Trophoblast cell (in vitro differentiated cells and primary cell): ENCODE data around the gene MAB21L3.

ENCODE experiments used
- DNase-seq, 2 donors: peaks; one replicate each; pipeline ENCODE4 v3.0.0-alpha.2; 2016
- H2AFZ ChIP-seq: 2 replicates; pipeline ENCODE4 v1.6.1; 2013; ENCODE audit warnings: low read length, moderate library complexity, mild to moderate bottlenecking; ENCODE audit not compliant: insufficient read depth, poor library complexity
- H2AK5ac ChIP-seq: 2 replicates; pipeline ENCODE4 v1.6.1; 2013; ENCODE audit warnings: mild to moderate bottlenecking, low read length
- H2BK120ac ChIP-seq: 2 replicates; pipeline ENCODE4 v1.6.1; 2013; ENCODE audit warnings: low read length, mild to moderate bottlenecking, moderate library complexity; ENCODE audit not compliant: insufficient read depth, poor library complexity
- H2BK12ac ChIP-seq: 2 replicates; pipeline ENCODE4 v1.6.1; 2013; ENCODE audit warnings: mild to moderate bottlenecking, low read length, moderate library complexity
- H2BK5ac ChIP-seq: 2 replicates; pipeline ENCODE4 v1.6.1; 2013; ENCODE audit warnings: low read length, low read depth, moderate library complexity, mild to moderate bottlenecking; ENCODE audit not compliant: poor library complexity
- H3K14ac ChIP-seq: 2 replicates; pipeline ENCODE4 v1.6.1; 2013; ENCODE audit warnings: mild to moderate bottlenecking, low read length
- H3K18ac ChIP-seq: 2 replicates; pipeline ENCODE4 v1.6.1; 2013; ENCODE audit warnings: mild to moderate bottlenecking, low read length
- H3K23ac ChIP-seq: 2 replicates; pipeline ENCODE4 v1.6.1; 2013; ENCODE audit warnings: low read length
- H3K27ac ChIP-seq: 2 replicates; pipeline ENCODE4 v1.5.1; 2013; ENCODE audit warnings: low read depth, mild to moderate bottlenecking, inconsistent platforms, low read length, moderate library complexity
- H3K27me3 ChIP-seq: 2 replicates; pipeline ENCODE4 v1.6.1; 2013; ENCODE audit warnings: inconsistent platforms, mild to moderate bottlenecking, low read length, moderate library complexity; ENCODE audit not compliant: insufficient read depth
- H3K36me3 ChIP-seq, 2 experiments: 1 replicate in 1 of 2; 2 replicates in 1 of 2; pipeline ENCODE4 v1.6.1; 2013; ENCODE audit warnings: low read length in 2 of 2, mild to moderate bottlenecking in 2 of 2, moderate library complexity in 1 of 2; ENCODE audit not compliant: insufficient read depth in 2 of 2, control insufficient read depth in 1 of 2
- H3K4ac ChIP-seq: 2 replicates; pipeline ENCODE4 v1.6.1; 2013; ENCODE audit warnings: low read depth, mild to moderate bottlenecking, low read length, moderate library complexity
- H3K4me1 ChIP-seq, 2 experiments: 1 replicate in 1 of 2; 2 replicates in 1 of 2; pipeline ENCODE4 v1.6.1; 2013; ENCODE audit warnings: low read length in 2 of 2, mild to moderate bottlenecking in 2 of 2, moderate library complexity in 1 of 2; ENCODE audit not compliant: insufficient read depth in 2 of 2, control insufficient read depth in 1 of 2
- H3K4me2 ChIP-seq: 2 replicates; pipeline ENCODE4 v1.6.1; 2013; ENCODE audit warnings: inconsistent platforms, mild to moderate bottlenecking, low read length, moderate library complexity
- H3K4me3 ChIP-seq: 2 replicates; pipeline ENCODE4 v1.5.1; 2013; ENCODE audit warnings: mild to moderate bottlenecking, low read depth, low read length, inconsistent platforms
- H3K79me1 ChIP-seq: one replicate; pipeline ENCODE4 v1.6.1; 2013; ENCODE audit warnings: low read length
- H3K79me2 ChIP-seq: 2 replicates; pipeline ENCODE4 v1.6.1; 2013; ENCODE audit warnings: low read length, mild to moderate bottlenecking; ENCODE audit not compliant: control insufficient read depth, insufficient read depth, poor library complexity
- H3K9ac ChIP-seq: 2 replicates; pipeline ENCODE4 v1.6.1; 2013; ENCODE audit warnings: mild to moderate bottlenecking, low read length
- H3K9me3 ChIP-seq: 2 replicates; pipeline ENCODE4 v1.6.1; 2013; ENCODE audit warnings: low read depth, mild to moderate bottlenecking, control low read depth, inconsistent platforms, low read length; ENCODE audit not compliant: insufficient read depth
- H4K12ac ChIP-seq: 2 replicates; pipeline ENCODE4 v1.6.1; 2013; ENCODE audit warnings: low read depth, mild to moderate bottlenecking, low read length, moderate library complexity
- H4K8ac ChIP-seq: 2 replicates; pipeline ENCODE4 v1.6.1; 2013; ENCODE audit warnings: low read depth, mild to moderate bottlenecking, low read length, moderate library complexity
- H4K91ac ChIP-seq: one replicate; pipeline ENCODE4 v1.6.1; 2013; ENCODE audit warnings: low read depth, mild to moderate bottlenecking, low read length, moderate library complexity
- WGBS: extraction: QIAGEN DNeasy Blood & Tissue Kit; methylation state at CpG from one replicate; pipeline ENCODE4 v1.1.7; 2013; ENCODE audit warnings: missing lambda C conversion rate; ENCODE audit not compliant: insufficient read length, insufficient coverage; ENCODE audit errors: extremely low coverage; 5-methylcytosine and 5-hydroxymethylcytosine counted together

Gene MAB21L3

GRCh38 chr1:116130356-116130755 is 19.2 kb downstream of the MAB21L3 start:
- no peak overlapping the region for H2BK120ac ChIP-seq
- no peak overlapping the region for H3K14ac ChIP-seq
- peaks cover 8% of the 10 kb centered on the region for H3K79me1 ChIP-seq
- no peak for DNase-seq
- H3K79me2 ChIP-seq: no peaks in the 10 kb centered on the region
- H2BK5ac ChIP-seq: no peak overlapping the region
- no peak overlapping the region for H3K4ac ChIP-seq
- H3K18ac ChIP-seq: no peak overlapping the region
- H2BK12ac ChIP-seq: no peak overlapping the region
- no peak overlapping the region for H3K4me3 ChIP-seq
- no peak overlapping the region for H4K91ac ChIP-seq
- H4K8ac ChIP-seq: no peak overlapping the region
- H3K36me3 ChIP-seq: no peaks in the 10 kb centered on the region
- H3K9me3 ChIP-seq: peaks cover 3% of the 10 kb centered on the region
- H3K27me3 ChIP-seq: no peaks in the 10 kb centered on the region
- no peak overlapping the region for H3K27ac ChIP-seq
- H3K9ac ChIP-seq: no peak overlapping the region
- H2AFZ ChIP-seq: no peak overlapping the region
- peaks cover 4 to 17% of the 10 kb centered on the region in 2 experiments for H3K4me1 ChIP-seq
- H3K4me2 ChIP-seq: no peak overlapping the region
- H2AK5ac ChIP-seq: no peak overlapping the region
- no peak overlapping the region for H4K12ac ChIP-seq
- no peak overlapping the region for H3K23ac ChIP-seq

- no peaks in the 10 kb centered on the region for H3K36me3 ChIP-seq
- no peak overlapping the region for H3K23ac ChIP-seq
- no peak for DNase-seq
- no peak overlapping the region for H4K12ac ChIP-seq
- no peak overlapping the region for H2BK12ac ChIP-seq
- H3K9ac ChIP-seq: no peak overlapping the region
- H2AFZ ChIP-seq: no peak overlapping the region
- H3K79me2 ChIP-seq: no peaks in the 10 kb centered on the region
- no peak overlapping the region for H2BK120ac ChIP-seq
- H4K8ac ChIP-seq: no peak overlapping the region
- H3K4ac ChIP-seq: no peak overlapping the region
- no peaks in the 10 kb centered on the region for H3K27me3 ChIP-seq
- H3K18ac ChIP-seq: no peak overlapping the region
- H3K4me1 ChIP-seq: peaks cover 4 to 14% of the 10 kb centered on the region in 2 experiments
- no CpG with 5 or more reads among the region's 4 CpGs for WGBS
- H3K27ac ChIP-seq: no peak overlapping the region
- H3K4me3 ChIP-seq: no peak overlapping the region
- H3K4me2 ChIP-seq: no peak overlapping the region
- peaks cover 8% of the 10 kb centered on the region for H3K79me1 ChIP-seq
- H2BK5ac ChIP-seq: no peak overlapping the region
- H3K14ac ChIP-seq: no peak overlapping the region
- H4K91ac ChIP-seq: no peak overlapping the region
- peaks cover 3% of the 10 kb centered on the region for H3K9me3 ChIP-seq
- no peak overlapping the region for H2AK5ac ChIP-seq
These were observed 20.0 kb downstream of the MAB21L3 start for GRCh38 chr1:116131170-116131569.

GRCh38 chr1:116131866-116132605 is 20.8 kb downstream of the MAB21L3 start:
- no CpG with 5 or more reads among the region's 9 CpGs for WGBS

GRCh38 chr1:116133696-116134475 is 22.7 kb downstream of the MAB21L3 start:
- Histone ChIP-seq H3K23ac (no peak overlapping the region), H4K8ac (no peak overlapping the region), H2BK120ac (no peak overlapping the region), H3K18ac (no peak overlapping the region), H3K4me3 (no peak overlapping the region), H3K27ac (no peak overlapping the region), H2BK12ac (no peak overlapping the region), H3K36me3 (no peaks in the 10 kb centered on the region), H3K79me2 (no peaks in the 10 kb centered on the region), H3K9me3 (peaks cover 3% of the 10 kb centered on the region), H2BK5ac (no peak overlapping the region), H3K4me1 (peaks cover 0 to 8% of the 10 kb centered on the region in 2 experiments), H3K4ac (no peak overlapping the region), H3K9ac (no peak overlapping the region), H3K4me2 (no peak overlapping the region), H2AFZ (no peak overlapping the region), H4K12ac (no peak overlapping the region), H3K79me1 (peaks cover 8% of the 10 kb centered on the region), H2AK5ac (no peak overlapping the region), H3K27me3 (no peaks in the 10 kb centered on the region), H3K14ac (no peak overlapping the region), H4K91ac (no peak overlapping the region)
- no CpG with 5 or more reads among the region's 8 CpGs for WGBS
- peak in 1 of 2 donors; percentile 29 for DNase-seq

More at GRCh38 chr1:116131866-116132605, 20.8 kb downstream of the MAB21L3 start:
- Histone ChIP-seq H3K9ac (no peak overlapping the region), H3K27me3 (no peaks in the 10 kb centered on the region), H3K4ac (no peak overlapping the region), H2AFZ (no peak overlapping the region), H3K27ac (peak overlapping the region; percentile 36), H3K4me1 (peaks cover 4 to 12% of the 10 kb centered on the region in 2 experiments), H3K36me3 (no peaks in the 10 kb centered on the region), H3K23ac (no peak overlapping the region), H2BK120ac (peak overlapping the region; percentile 15), H4K91ac (peak overlapping the region; percentile 65), H3K79me2 (no peaks in the 10 kb centered on the region), H3K18ac (no peak overlapping the region), H2BK5ac (peak overlapping the region; percentile 9), H4K8ac (peak overlapping the region; percentile 21), H2BK12ac (no peak overlapping the region), H4K12ac (no peak overlapping the region), H3K14ac (no peak overlapping the region), H3K79me1 (peaks cover 8% of the 10 kb centered on the region), H3K9me3 (peaks cover 3% of the 10 kb centered on the region), H3K4me2 (no peak overlapping the region), H3K4me3 (no peak overlapping the region), H2AK5ac (no peak overlapping the region)
- DNase-seq: peak in 1 of 2 donors; percentile 43
